Pancreas (tissue), 10 donors: ENCODE results near the gene SMIM13. TPM values are rescaled to one million over a fixed set of nuclear protein-coding genes. Genes with fewer than 3 reads are reported as not detected.

Experiments
- ATAC-seq, 4 donors: fragments of 200-7000 bp; cut with Tn5 transposase; one replicate each; pipeline versions ENCODE4 v1.8.0 to v1.9.1; 2020; ENCODE audit warnings: mild to moderate bottlenecking in 4 of 4, moderate library complexity in 4 of 4
- DNase-seq, 6 donors: peaks; one replicate each; pipeline ENCODE4 v3.0.0-alpha.2; 2020
- FAIRE-seq: peaks from 2 replicates; lab custom pipeline; 2012; peaks lifted over from hg19 to GRCh38; lab: Jason Lieb, UNC
- H3K27ac ChIP-seq, 4 donors: fragments of 200-600 bp; sonication (generic); 1 replicate in 3 of 4; 2 replicates in 1 of 4; pipeline versions ENCODE4 v1.5.0 to v1.8.0; 2020
- H3K27me3 ChIP-seq, 4 donors: fragments of 200-600 bp; one replicate each; pipeline ENCODE4 v1.8.0; 2021
- H3K36me3 ChIP-seq, 3 donors: fragments of 200-600 bp; sonication (generic) in 1 of 3; one replicate each; pipeline versions ENCODE4 v1.5.0 to v1.8.0; 2020 to 2021
- H3K4me1 ChIP-seq, 3 donors: fragments of 200-600 bp; one replicate each; pipeline ENCODE4 v1.8.0; 2021
- H3K4me3 ChIP-seq, 4 donors: fragments of 200-600 bp; sonication (generic) in 2 of 4; one replicate each; pipeline versions ENCODE4 v1.5.0 to v1.8.0; 2020 to 2021
- H3K9me3 ChIP-seq, 4 donors: fragments of 200-600 bp; one replicate each; pipeline ENCODE4 v1.8.0; 2021
- CTCF ChIP-seq, 4 donors: fragments of 200-600 bp; sonication (generic) in 3 of 4; IDR thresholded peaks; one replicate each; pipeline versions ENCODE4 v1.5.0 to v1.8.0; 2021; ENCODE audit warnings: antibody characterized with exemption in 4 of 4
- WGBS, 2 donors: extraction: QIAGEN DNeasy Blood & Tissue Kit; methylation state at CpG; one replicate each; pipeline ENCODE4 v1.1.7; 2013; 5-methylcytosine and 5-hydroxymethylcytosine counted together
- intact Hi-C, 3 donors: fragments of 100-400 bp; cut with DNase I; formaldehyde crosslinking; loops; one replicate each; pipeline versions ENCODE4 v1.11.1 to v1.14.2; 2022
- polyA plus RNA-seq, 2 donors: library from polyadenylated mRNA; stranded (reverse); fragments of 200-250 nt; gene quantifications; one replicate each; pipeline ENCODE4 v1.2.3, GENCODE V29; 2013
- total RNA-seq, 6 donors: library from RNA; stranded (reverse); fragmentation: NEBNext Ultra II Directional in 4 of 6; extraction: Animal tissue kit (Norgen Biotek cat#: 25700) in 4 of 6; gene quantifications; one replicate each; pipeline versions ENCODE4 v1.2.1 to v1.2.4, GENCODE V29; 2021 to 2023
- donor health status: healthy with polysubstance abuse.
- donor health status: DM: no; HTN: no; CAD: no; lungs with moderate emphysema.
- donor health status: DM: no; HTN: no; CAD: no.
- donor health status: control.
- donor health status: control.
- donor health status: Bipolar disorder and iron deficiency.
- donor health status: DM: yes; HTN: yes; CAD: no.
- donor health status: DM: no; HTN: no; CAD: no.
- donor health status: DM: no; HTN: no; CAD: no.
- donor health status: DM: yes; HTN: yes; CAD: no.

The SMIM13 gene
- total and polyA plus RNA-seq, 8 donors: 1.4 to 5.1 (median 2.9) TPM

GRCh38 chr6:11076540-11076939 lies 17.1 kb upstream of the SMIM13 start:
- Histone ChIP-seq H3K9me3 (no peaks in the 10 kb centered on the region), H3K27me3 (no peaks in the 10 kb centered on the region), H3K4me1 (no peaks in the 10 kb centered on the region), H3K27ac (no peak overlapping the region), H3K4me3 (no peak overlapping the region), H3K36me3 (no peaks in the 10 kb centered on the region)
- no peak for FAIRE-seq
- no peak for ATAC-seq
- intact Hi-C loops: no loop called here
- WGBS, 2 donors: 63 to 68% methylated on average over 2 of the region's 2 CpGs
- DNase-seq: no peak
- TF ChIP-seq CTCF (IDR thresholded peaks at IDR 0.05): no peak

- DNase-seq (no peak), ATAC-seq (no peak), FAIRE-seq (no peak)
- H3K9me3 ChIP-seq: no peaks in the 10 kb centered on the region
- intact Hi-C loops: no loop called here
- no peaks in the 10 kb centered on the region for H3K4me1 ChIP-seq
- WGBS, 2 donors: 55 to 57% methylated on average over 4 of the region's 4 CpGs
- no peak overlapping the region for H3K4me3 ChIP-seq
- no peaks in the 10 kb centered on the region for H3K36me3 ChIP-seq
- H3K27ac ChIP-seq: no peak overlapping the region
- H3K27me3 ChIP-seq: no peaks in the 10 kb centered on the region
- no peak for TF ChIP-seq CTCF (IDR thresholded peaks at IDR 0.05)
Observed at GRCh38 chr6:11078266-11078665, 15.4 kb upstream of the SMIM13 start.

DNA sequence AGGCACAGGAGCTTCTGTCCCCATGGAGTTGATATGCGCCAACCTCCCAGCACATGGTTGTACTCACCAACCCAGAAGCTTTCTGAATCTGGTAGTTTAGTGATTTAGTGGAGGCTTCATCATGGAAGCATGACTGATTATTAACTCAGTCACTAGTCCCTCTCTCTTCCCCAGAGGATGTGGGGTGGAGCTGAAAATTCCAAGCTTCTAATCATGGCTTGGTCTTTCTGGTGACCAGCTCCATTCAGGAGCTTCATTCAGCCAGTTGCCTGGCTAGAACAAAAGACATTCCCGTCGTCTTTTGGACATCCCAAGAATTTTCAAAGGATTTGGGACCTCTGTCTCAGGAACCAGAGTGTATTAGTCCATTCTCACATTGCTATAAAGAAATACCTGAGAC lies 13.3 kb upstream of the SMIM13 start:
- Histone ChIP-seq H3K27ac (no peak overlapping the region), H3K4me1 (no peaks in the 10 kb centered on the region), H3K36me3 (no peaks in the 10 kb centered on the region), H3K9me3 (no peaks in the 10 kb centered on the region), H3K4me3 (no peak overlapping the region), H3K27me3 (no peaks in the 10 kb centered on the region)
- FAIRE-seq (no peak), DNase-seq (no peak), ATAC-seq (no peak)
- 58 to 63% methylated on average over 3 of the region's 3 CpGs for WGBS, 2 donors
- no peak for TF ChIP-seq CTCF (IDR thresholded peaks at IDR 0.05)
- intact Hi-C loops: no loop called here

DNA sequence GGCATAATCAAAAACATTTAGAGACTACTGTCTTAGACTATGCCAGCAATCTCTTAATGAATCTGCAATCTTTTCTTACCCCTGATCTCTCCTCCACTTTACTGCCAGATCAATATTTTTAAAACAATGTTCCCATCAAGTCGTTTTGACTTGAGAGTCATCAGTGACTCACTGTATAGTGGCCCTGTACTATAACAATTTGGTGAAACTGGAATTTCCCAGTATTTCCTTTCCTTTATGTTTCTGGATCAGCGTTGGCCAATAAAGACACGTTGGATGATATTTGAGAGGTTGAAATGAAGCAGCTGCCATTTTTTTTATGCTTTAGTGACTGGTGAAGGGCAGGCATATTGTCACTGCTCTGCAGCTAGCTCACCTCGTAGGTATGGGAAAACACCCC lies 10.1 kb upstream of the SMIM13 start:
- intact Hi-C loops: no loop called here
- DNase-seq (no peak), ATAC-seq (no peak), FAIRE-seq (no peak)
- H3K4me3 ChIP-seq: no peak overlapping the region
- no peaks in the 10 kb centered on the region for H3K9me3 ChIP-seq
- H3K27me3 ChIP-seq: no peaks in the 10 kb centered on the region
- TF ChIP-seq CTCF (IDR thresholded peaks at IDR 0.05): no peak
- H3K4me1 ChIP-seq: no peaks in the 10 kb centered on the region
- no peak overlapping the region for H3K27ac ChIP-seq
- H3K36me3 ChIP-seq: no peaks in the 10 kb centered on the region
- WGBS, 2 donors: 68 to 69% methylated on average over 4 of the region's 4 CpGs

DNA sequence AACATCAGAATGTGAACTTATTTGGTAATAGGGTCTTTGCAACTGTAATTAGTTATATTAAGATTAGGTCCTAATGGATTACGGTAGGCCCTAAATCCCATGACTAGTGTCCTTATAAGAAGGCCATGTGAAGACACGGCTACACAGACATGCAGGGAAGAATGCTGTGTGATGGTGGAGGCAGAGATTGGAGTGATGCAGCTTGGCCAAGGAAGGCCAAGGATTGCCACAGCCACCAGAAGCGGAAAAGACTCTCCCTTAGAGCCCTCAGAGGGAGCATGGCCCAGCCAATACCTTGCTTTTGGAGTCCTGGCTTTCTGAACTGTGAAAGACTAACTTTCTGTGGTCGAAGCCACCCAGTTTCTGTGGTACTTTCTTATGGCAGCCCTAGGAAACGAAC lies 9.7 kb upstream of the SMIM13 start:
- Histone ChIP-seq H3K27ac (no peak overlapping the region), H3K9me3 (no peaks in the 10 kb centered on the region), H3K27me3 (no peaks in the 10 kb centered on the region), H3K4me3 (no peak overlapping the region), H3K36me3 (no peaks in the 10 kb centered on the region), H3K4me1 (no peaks in the 10 kb centered on the region)
- no peak for TF ChIP-seq CTCF (IDR thresholded peaks at IDR 0.05)
- no peak for DNase-seq
- intact Hi-C loops: no loop called here
- no peak for FAIRE-seq
- 73 to 83% methylated on average over 5 of the region's 5 CpGs for WGBS, 2 donors
- no peak for ATAC-seq
